ENCODE measurements around the gene CCNF.

CCNF gene

DNA sequence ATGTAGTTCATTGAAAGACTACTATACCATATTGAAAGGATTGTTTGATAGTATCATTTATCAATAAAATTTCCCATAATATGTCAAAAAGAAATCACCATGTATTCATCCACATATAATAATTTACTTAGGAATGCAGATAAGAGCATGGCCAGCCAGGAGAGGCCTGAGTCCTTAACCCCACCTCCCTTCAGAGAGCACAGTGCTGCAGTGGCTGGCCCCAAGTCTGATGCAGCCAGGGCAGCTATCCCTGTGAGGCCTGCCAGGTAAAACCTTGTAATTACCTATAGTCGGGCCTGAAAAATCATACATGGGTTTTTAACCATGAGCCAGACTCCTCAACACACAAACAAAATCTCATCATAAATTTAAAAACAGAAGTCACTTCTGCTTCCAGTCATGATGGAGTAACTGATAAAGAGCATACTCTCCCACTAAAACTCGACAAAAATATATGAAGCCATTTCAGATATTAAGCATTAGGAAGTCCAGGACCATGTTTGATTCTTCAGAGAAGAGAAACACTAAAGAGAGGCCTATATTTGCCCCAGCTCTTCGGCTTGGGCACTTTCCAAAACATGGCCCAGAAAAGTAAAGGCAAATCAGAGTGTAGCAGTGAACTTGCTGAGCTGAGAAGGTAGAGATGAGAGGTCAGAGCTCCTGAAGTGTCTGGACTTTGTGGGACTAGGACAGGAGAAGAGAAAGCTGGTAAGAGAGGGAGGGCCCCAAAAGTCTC is 40.9 kb upstream of the CCNF start:
- H3K27ac ChIP-seq, result no peak overlapping the region
- DNase-seq (ENCODE audit: low spot score), result no peak
- no peak overlapping the region for H3K4me3 ChIP-seq
- TF ChIP-seq, protein P1, sequence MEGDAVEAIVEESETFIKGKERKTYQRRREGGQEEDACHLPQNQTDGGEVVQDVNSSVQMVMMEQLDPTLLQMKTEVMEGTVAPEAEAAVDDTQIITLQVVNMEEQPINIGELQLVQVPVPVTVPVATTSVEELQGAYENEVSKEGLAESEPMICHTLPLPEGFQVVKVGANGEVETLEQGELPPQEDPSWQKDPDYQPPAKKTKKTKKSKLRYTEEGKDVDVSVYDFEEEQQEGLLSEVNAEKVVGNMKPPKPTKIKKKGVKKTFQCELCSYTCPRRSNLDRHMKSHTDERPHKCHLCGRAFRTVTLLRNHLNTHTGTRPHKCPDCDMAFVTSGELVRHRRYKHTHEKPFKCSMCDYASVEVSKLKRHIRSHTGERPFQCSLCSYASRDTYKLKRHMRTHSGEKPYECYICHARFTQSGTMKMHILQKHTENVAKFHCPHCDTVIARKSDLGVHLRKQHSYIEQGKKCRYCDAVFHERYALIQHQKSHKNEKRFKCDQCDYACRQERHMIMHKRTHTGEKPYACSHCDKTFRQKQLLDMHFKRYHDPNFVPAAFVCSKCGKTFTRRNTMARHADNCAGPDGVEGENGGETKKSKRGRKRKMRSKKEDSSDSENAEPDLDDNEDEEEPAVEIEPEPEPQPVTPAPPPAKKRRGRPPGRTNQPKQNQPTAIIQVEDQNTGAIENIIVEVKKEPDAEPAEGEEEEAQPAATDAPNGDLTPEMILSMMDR (IDR thresholded peaks at IDR 0.05), result no peak

DNA sequence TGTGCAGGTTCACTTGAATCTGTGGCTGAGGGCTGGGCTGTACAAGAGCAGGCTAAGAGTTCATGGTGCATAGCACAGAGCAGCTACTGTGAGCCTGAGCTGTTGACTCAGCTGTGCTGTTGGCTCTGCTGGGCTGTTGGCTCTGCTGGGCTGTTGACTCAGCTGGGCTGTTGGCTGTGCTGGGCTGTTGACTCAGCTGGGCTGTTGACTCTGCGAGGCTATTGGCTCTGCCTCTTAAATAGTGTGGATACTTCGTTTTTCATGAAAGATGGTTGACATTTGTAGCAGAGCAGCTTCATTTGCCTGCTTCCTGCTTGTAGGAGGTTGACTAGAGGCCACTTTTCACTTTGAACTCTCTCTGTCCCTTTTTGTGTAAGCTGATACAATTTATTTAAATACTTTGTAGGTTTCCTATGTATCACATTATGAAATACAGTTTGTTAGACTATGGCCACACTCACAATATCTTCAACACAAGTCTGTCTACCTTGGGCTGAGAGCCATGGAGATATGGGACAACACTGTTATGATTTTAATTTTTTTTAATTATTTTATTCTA is 40.3 kb upstream of the CCNF start:
- DNase-seq (ENCODE audit: low spot score), result no peak
- H3K27ac ChIP-seq, result no peak overlapping the region
- H3K4me3 ChIP-seq, result no peak overlapping the region
- TF ChIP-seq, protein P1 (IDR thresholded peaks at IDR 0.05), result no peak

DNA sequence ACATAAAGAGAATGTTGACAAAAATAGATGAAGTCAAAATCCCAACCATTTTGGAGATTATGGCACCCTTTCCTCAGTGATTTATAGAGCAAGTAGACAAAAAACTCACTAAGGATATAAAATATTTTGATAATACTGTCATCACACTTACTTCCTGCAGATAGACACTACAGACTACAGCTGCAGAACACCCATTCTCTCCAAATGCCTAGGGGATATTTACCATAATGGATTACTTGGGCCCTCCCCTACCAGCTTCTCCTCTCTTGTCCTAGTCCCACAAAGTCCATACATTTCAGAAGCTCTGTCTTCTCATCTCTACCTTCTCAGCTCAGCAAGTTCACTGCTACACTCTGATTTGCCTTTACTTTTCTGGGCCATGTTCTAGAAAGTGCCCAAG is 37.2 kb upstream of the CCNF start:
- no peak for DNase-seq (ENCODE audit: low spot score)
- Histone ChIP-seq H3K4me3 (no peak overlapping the region), H3K27ac (no peak overlapping the region)
- TF ChIP-seq, protein P1 (IDR thresholded peaks at IDR 0.05), result no peak

DNA sequence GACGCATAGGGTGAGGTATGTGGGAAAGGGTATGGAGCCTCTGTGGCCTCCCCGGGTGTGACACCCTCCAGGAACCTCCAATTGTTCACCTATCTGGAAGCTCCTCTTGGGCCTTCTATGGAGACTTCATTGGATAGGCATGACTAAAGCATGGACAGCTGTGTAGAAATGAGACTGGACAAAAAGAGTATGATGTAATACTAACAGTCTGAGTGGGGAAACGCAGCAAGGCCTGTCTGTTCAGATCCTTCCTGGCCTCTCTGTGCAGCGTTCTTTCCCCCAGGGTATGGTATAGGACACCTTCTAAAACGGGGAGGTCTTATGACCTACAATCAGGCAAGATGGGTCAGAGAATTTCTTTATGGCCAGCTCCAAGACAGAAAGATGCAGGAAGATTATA is 30.7 kb upstream of the CCNF start:
- TF ChIP-seq, protein P1 (IDR thresholded peaks at IDR 0.05), result no peak
- no peak for DNase-seq (ENCODE audit: low spot score)
- Histone ChIP-seq H3K27ac (no peak overlapping the region), H3K4me3 (no peak overlapping the region)

DNA sequence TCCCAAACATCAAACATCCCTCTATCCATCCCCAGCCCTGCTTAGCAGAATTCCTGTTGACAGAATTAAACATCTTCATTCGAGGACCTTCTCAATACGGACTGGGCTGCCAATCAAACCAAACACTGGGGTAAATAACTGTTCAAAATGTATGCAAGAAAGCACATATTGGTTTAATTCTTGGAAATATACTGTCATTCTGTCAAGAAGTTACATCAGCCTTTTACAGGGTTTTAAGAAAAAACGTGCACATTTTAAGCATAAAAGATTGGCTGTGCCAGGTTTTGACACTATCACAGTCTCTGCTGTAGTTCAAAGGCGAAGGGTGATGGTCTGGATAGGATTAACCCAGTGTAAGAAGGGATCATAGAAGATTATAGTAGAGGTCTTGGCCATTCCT is 25.1 kb upstream of the CCNF start:
- no peak overlapping the region for H3K4me3 ChIP-seq
- TF ChIP-seq, protein P1 (IDR thresholded peaks at IDR 0.05), result no peak
- no peak overlapping the region for H3K27ac ChIP-seq
- DNase-seq (ENCODE audit: low spot score), result no peak

DNA sequence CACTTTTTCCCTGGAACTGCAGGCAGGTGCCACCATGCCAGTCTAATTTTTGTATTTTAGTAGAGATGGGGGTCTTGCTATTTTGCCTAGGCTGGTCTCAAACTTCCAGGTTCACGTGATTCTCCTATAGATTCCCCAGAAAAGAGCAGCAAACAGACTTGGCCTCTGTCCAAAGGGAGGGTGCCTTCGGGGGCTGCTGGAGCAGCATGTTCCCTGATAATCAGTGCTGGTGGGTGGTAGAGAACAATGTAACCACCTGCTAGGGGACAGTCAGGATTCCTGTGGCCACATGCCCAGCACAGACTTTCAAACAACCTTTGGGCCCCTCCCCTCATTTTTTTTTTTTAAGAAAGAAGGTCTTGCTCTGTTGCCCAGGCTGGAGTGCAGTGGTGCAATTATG is 14.2 kb upstream of the CCNF start:
- Histone ChIP-seq H3K4me3 (no peak overlapping the region), H3K27ac (no peak overlapping the region)
- DNase-seq (ENCODE audit: low spot score), result no peak
- TF ChIP-seq, protein P1 (IDR thresholded peaks at IDR 0.05), result no peak

DNA sequence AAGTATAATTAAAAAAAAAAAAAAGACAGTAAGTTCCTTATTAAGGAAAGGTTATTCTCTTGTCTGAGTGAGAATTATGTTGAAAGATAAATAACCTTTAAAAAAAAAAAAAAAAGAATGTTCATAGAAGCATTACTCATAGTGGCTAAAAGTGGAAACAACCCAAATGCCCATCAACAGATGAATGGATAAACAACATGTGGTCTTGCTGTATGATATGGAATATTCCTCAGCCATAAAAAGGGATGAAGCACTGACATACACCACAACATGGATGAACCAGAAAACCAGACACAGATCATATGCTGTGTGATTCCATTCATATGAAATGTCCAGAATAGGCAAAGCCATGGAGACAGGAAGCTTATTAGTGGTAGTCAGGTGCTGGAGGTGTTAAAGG is 9.2 kb upstream of the CCNF start:
- H3K27ac ChIP-seq, result no peak overlapping the region
- TF ChIP-seq, protein P1 (IDR thresholded peaks at IDR 0.05), result no peak

More for the DNA sequence above, 9.2 kb upstream of the CCNF start:
- H3K4me3 ChIP-seq, result no peak overlapping the region
- DNase-seq (ENCODE audit: low spot score), result no peak

Data from coronary artery (tissue), 2 donors.